ENCODE measurements around the gene PTPRT.

PTPRT gene

DNA sequence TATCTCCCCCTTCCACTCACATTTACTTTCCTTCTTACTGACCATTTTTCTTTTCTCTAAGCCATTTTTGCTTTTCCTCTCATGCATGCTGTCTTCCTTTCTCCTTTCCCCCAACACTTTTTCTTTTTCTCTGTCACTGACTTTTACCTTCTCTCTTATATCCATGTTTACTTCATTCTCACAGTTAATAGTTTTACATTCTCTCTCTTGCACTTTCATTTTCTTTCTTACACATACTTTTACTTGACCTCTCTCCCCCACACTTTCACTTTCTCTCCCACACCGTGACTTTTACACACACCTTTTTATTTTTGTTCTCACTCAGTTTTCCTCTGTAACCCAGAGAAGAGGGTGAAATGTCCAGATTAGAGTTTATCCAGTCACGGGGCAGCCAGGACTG, 636.3 kb downstream of the PTPRT start:
- no peak for DNase-seq (ENCODE audit: low read depth in 2 of 2)

DNA sequence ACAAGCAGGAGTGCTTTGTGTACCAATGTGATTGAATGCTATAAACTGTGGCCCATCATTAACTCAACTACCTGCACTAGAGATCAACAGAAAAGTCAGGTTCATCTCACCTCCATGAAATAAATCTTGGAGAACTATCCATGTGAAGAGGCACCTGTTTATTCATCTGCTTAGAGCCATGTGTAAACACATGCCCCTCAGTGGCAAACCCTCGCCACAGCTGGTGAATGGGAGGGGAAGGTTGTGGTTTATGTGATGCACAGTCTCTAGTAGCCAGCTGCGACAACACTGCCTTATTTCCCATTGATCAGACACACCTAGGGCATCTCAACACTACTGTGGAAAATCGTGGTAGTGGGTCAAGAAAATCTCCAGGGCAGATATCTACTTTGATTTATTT, 640.2 kb downstream of the PTPRT start:
- DNase-seq (ENCODE audit: low read depth in 2 of 2): no peak

DNA sequence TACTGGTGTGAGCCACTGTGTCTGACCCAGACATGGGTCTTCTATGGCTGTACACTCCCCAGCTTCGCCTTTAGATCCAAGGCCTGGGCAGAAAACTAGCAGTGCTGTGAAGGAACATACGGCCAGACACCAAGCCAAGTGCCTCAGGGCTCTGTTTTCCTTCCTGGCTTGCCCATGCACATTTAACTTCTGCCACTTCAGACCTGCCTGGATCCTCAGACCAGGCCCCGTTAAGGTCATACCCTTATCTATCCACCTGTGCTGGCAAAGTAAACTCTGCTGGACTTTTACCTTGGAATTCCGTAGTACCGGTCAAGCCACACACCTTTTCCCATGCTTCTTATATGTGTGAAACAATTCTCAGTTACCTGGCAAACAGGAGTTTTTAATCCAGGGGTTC, 644.8 kb downstream of the PTPRT start:
- no peak for DNase-seq (ENCODE audit: low read depth in 2 of 2)

DNA sequence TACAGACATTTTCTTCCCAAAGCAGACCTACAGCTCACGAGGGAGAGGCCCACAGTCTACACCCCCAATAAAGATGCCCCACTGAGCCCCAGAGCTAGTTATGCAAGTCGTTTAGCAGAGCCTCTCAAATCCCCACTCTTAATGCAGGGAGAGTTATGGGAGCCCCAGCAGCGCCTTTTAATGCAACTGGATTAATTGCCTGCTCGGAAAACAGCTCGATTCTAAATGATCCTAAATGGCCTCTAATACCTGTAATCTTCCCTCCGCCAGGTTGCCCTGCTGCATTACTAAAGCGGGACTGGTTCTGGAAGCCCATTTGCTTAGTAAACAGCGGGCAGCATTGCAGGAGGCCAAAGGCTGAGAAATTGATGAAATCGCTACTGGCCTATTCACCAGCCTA, 656.9 kb downstream of the PTPRT start:
- no peak for DNase-seq (ENCODE audit: low read depth in 2 of 2)

DNA sequence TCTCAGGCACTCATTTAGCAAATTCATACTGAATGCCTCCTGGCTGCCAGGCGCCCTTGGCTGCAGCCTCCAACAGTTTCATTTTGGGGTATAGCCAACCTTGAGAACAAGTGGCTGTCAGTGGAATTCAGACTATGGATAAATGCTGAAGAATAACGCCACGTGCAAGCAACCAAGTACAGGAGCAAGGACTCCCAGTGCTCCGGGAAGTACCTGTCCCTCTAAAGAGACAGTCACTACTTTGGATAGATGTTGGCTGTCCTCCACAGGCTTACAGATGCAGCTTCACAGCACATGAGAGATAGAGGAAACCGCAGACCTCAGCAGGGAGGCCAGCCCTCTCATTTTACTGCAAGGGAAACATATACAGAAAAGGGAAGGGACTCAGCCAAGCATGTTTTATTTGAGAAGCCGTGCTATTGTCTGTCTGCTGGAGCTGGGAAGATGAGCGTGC, 658.2 kb downstream of the PTPRT start:
- DNase-seq (ENCODE audit: low read depth in 2 of 2): no peak

DNA sequence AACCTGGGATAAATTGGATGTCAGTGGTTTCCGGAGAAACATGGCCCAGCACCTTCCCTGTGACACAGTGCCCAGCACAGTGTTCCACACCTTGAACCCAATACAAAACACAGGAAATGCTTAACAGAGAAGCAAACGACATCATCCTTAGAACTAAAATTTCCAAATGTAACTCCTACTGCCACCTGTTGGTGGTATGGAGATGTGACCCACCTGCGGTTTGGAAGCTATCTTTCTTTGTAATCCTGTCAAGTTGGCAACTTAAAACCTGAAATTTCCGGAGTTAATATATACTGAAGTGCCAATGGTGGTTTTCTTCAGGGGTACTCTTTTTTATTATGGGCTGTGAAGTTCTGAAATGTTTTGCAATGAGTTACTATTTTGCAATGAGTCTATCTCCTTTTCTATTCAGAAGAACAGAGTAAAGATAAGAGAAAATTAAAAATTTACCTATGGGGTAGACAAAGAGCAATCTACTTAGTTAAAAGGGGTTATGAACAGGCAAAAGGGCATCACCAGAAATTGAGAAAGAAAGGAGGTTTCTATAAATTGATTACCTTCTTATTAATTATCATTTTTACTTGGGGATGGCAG, 658.8 kb downstream of the PTPRT start:
- DNase-seq (ENCODE audit: low read depth in 2 of 2): no peak

DNA sequence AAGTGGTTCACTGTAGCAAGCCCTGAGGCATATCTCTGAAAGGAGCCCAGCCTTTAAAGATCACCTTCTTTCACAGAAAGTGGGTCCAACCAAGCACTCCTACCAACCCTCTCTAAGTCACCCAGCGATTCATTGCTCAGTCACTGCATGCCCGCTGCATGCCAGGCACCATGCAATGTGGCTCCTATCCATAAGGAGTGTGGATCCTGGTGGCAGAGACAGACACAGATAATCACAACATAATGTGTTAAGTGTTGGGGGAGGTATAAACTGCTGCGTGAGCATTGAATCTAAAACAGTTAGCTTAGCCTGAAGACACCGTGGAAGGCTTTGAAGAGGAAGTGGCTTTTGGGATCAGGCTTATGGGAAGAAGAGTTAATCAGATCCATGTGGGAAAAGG, 659.5 kb downstream of the PTPRT start:
- no peak for DNase-seq (ENCODE audit: low read depth in 2 of 2)

DNA sequence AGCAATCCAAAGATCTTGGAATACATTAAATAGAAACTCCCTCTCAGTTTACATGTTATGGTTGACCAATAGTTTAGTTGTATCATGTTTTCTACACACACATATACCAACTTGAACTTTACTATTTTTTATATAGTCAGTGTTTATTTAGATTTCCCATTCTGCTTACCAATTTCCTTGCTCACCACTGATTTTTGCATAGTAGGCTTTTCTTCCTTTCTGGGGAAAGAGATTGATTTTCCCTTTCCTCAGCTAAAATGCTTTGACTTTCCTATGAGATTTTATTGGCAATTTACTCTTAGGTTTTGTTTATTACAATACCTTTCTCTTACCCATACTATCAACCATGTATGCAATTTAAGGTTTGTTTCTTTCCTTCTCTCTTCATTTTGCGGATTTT, 665.6 kb downstream of the PTPRT start:
- no peak for DNase-seq (ENCODE audit: low read depth in 2 of 2)

DNA sequence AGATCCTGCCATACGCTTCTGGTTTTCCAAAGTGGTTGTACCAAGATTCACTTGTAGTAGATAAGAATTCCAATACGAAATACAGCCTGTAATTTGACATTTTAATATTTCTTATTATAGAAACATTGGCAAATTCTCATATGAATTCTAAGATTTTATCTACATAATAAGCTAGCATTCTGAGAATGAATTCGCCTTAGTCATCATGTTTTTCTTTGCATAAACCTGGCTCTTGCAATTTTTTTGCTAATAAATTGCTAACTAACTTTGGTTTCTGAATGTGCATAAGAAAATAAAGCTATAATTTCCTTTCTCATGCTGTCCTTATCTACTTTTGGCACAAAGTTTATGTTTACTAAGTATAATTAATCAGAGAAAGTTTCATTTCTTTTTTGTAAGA, 673.0 kb downstream of the PTPRT start:
- DNase-seq (ENCODE audit: low read depth in 2 of 2): no peak

DNA sequence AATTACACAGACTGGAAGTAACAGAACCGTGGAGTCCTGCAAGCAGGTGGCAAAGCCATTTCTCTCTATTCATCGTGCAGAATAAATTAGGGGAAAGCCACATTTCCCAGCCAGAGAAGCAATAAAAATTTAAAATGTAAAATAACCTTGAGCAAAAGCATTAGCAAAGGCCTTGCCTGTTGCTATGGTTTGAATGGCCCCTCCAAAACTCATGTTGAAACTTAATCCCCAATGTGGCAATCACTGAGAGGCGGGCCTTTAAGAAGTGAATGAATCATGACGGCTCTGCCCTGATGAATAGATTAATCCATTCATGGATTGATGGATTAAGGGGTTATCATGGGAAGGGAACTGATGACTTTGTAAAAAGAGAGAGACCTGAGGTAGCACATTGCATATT, 679.0 kb downstream of the PTPRT start:
- no peak for DNase-seq (ENCODE audit: low read depth in 2 of 2)

DNA sequence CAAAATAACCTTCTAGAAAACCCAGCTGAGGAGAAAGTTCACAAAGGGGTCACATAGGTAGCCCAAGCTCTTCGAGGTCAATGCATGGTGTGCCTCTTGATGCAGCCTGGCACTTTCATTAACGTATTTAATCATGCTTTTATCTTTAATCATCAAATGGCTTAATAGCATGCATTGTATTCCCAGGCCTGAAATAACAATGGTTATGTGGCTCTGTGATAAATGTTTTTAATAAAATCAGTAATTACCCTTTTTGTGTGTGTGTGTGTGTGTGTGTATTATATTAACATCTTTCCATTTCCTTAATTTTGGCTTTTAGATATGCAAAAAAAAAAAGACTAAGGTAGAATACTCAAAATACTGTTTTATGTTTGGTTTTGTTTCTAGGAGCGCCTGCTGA, 681.8 kb downstream of the PTPRT start:
- no peak for DNase-seq (ENCODE audit: low read depth in 2 of 2)

DNA sequence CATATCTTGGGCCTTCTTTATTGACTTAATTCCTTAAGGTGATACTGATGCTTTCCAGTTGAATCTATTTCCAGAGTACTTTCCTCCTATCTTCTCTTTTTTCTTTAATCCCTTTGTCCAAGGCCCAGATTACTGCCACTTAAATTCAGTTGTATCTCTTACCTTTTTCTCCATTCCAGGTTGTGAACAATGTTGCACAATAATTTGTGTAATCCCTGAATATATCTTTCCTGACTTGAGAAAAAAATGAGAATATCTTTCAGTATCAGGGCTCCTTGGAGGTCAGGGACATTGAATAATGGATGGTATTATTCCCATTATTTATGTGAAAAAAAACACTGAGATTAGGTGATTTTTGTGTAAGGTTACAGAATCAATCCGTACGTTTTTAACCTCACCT, 683.3 kb downstream of the PTPRT start:
- DNase-seq (ENCODE audit: low read depth in 2 of 2): no peak

DNA sequence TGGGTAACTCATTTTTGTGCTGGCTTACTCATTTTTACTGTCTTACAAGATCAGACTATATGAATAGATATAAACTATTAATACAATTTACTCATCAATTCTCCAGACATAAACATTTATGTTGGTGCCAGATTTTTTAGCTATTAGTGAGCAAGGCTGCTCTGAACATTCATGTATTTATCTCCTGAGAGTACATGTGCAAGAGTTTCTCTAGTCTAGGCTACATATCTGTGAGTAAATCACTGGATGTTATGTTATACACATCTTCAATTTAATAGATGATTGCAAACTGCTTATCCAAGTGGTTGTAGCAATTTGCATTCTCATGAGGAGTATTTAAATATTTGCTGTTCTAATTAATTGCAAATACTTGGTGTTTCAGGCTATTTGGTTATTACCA, 687.1 kb downstream of the PTPRT start:
- DNase-seq (ENCODE audit: low read depth in 2 of 2): no peak

DNA sequence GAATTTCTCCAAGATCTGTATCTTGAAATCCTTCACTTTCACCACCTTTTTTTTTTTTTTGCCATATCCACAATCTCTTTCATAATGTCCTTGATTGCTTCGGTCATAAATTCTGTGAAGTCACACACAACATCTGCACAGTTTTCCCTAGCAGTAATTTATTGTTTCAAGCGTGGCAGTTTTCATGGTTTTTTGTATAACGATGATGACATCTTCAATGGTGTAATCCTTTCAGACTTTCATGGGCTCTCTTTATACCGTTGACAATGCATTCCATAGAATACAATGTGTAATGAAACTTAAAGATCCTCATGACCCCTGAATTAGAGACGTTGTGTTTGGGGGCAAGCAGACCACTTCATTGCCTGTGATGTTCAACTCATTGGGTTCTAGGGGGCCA, 693.1 kb downstream of the PTPRT start:
- DNase-seq (ENCODE audit: low read depth in 2 of 2): no peak

DNA sequence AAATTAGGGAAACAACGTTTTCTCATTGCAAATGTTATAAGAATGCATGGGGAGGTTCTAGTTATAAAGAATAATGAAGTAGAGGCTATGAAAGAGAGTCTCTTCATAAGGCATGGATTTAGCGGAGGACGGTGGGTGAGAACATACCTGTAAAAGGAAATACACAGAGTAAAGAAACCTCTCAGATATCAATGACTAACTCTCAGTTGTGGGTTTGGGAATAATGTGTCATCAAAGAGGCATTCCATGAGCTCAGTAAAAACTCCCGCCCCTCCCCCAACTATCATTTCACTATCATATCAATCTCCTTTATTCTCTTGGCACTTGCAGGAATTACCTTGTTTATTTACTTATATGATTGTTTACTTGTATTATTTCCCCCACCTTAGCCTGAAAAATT, 695.4 kb downstream of the PTPRT start:
- DNase-seq (ENCODE audit: low read depth in 2 of 2): no peak

DNA sequence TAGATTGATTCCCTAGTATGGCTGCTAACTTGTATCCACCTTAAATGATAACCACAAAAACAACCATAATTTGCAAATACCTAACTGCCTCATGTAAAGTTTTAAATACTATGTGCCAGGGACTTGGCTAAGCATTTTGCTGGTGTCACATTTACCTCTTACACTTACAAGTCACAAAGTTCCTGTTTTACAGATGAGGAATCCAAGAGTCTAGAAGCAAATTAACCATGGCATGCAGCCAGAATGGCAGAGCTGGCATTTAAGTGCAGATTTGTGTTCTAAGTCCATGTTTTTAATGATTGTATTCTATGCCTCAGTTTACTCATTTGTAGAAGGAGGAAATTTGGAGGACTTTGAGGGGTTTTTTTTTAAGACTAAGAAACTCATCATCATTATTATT, 696.7 kb downstream of the PTPRT start:
- no peak for DNase-seq (ENCODE audit: low read depth in 2 of 2)

DNA sequence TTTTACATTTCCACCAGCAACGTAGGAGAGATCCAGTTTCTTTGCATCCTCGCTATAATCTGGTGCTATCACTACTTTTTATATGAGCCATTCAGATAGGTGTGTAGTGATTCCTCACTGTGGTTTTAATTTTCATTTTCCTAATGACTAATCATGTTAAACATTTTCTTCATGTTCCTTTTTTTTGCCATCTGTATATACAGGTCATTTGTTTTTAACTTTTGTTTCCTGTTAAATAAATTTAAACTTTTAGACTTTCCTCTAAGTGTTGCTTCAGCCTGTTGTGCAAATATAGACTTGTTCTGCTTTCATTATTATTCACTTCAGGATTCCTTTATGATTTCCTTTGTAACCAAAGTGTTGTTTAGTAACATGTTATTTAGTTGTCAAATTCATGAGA, 697.4 kb downstream of the PTPRT start:
- DNase-seq (ENCODE audit: low read depth in 2 of 2): no peak

DNA sequence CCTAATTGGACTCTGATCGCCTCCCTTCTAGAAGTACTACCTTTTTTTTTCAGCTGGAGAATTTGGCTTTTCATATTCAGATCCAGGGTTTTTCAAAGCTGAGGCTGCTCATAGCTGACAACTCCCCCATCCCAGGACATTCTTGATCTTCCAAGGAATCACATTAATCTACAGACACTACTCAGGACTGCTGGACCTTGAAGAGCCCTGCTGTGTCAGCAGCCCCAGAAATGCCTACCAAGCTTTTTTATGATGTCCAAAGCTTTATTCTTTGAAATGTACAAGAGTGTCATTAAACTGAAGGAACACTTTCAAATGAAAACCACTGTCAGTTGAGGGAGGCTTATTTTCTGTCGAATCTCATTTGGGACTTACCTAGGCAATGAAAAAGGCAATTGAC, 704.1 kb downstream of the PTPRT start:
- no peak for DNase-seq (ENCODE audit: low read depth in 2 of 2)

DNA sequence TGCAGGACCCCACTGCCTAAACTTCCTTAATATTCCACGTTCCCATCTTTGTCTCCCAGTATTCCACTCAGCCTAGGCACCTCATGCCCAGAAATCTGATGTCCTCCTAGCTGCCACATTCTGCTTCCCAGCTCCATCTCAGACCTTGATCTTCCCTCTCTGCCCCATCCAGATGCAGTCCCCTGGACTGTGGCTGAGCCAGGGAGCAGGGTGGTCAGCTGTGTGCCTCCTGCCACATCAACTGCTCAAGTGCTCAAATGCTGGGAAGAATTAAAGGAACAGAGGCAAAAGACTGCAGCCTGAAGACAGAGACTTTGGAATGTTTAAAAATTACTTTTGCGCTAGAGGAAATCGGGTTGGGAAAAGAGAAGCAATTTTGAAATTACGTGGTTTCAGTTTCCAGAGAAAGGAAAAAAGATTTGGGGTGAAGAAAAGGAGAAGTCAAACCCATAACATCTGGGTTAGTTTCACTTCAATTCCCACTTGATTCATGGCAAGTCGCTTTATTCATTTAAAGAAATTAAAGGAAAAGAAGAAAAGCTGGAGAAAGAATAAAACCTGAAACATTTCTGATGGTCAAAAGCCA, 704.8 kb downstream of the PTPRT start:
- DNase-seq (ENCODE audit: low read depth in 2 of 2): no peak

DNA sequence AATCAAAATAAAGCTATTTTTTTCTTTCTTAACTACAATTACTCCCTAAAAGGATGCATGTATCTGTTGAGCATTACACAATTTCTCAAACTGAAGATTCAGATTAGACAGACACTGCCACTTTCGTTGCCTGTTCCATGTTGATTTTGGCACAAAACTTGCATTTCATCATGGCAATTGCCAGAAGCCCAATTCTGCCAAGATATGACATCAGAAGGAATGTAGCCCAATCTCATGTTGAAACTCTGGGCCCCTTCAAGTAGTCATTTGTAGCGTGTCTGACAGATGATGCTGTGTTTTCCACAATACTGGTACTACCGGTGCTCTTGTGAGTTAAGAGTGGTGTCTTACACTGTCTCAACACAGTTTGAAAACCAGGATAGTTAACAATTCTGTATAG, 705.4 kb downstream of the PTPRT start:
- DNase-seq (ENCODE audit: low read depth in 2 of 2): no peak

DNA sequence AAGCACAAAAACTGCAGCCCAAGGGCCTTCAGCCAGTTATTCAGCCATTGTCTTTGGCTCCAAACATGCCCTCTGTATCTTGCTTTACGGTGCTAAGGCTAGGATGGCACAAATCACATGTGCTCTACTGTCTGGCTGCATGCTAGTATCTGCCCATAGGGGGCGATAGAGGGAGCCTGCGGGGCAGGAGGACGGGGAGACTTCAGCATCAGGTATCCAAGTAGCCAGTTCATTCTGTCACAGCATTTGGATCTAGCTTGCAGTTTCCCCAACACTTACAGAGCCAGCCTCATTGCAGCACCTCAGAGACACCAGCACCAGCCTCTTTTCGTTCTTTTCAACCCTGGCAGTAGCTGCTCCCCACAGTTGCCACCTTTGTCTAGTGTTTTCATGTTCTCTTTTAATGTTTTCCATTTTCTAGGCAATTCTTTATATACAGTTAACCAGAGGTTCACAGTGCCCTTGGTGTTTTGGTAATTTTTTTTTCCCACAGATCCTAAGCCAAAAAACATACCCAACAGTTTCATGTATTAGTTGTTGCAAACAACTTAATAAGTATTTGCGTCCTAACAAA, 705.9 kb downstream of the PTPRT start:
- DNase-seq (ENCODE audit: low read depth in 2 of 2): no peak

DNA sequence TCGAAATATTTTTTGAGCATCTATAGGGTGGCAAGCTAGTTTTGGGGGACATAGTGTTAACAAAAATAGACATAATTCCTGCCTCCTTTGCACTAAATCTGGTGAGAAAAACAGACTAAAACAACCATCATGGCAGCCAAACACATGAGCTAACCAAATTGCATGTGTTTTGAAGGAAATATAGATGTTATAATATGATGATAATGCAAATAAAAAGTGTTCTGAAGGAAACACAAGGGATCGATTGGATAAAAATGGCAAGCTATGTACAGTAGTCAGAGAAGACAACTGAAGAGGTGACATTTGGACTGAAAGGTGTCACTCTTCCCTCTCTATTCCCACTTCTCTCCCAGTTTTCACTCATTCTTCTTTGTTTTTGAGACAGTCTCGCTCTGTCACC, 706.9 kb downstream of the PTPRT start:
- no peak for DNase-seq (ENCODE audit: low read depth in 2 of 2)

DNA sequence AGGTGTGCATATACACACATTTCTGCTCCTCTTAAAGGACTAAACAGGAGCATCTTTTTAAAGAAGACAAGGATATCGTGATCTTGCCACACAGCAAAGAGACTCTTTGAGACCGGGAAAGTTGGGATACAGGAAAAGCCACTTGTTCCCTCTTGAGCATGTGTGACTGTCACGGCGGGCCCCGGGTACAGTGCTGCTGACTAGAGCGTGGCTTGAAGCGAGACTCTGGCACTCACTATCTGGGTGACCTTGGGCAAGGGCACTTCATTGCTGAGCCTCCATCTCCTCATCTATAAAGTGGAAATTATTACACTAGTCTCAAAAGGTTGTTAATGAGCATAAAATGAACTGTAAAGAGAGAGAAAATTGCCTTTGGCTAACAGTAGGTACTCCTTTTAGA, 713.9 kb downstream of the PTPRT start:
- no peak for DNase-seq (ENCODE audit: low read depth in 2 of 2)

DNA sequence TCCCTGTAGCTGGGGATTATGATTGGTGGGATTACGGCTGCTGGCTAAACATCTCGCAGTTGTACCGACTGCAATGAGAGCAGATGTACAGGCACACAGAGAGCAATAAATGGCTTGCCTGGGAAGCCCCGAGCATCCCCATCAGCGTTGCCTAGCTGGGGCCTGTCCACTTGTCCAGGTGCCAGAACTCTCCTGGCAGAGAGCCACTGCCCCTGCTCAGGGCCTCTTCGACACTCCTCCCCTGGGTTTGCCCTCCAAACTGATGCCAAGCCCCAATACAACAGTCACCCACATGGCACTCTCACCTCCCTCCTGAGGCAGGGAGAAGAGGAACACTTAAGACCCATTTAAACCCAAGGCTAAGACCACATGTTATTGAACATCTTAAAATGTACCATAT, 715.1 kb downstream of the PTPRT start:
- DNase-seq (ENCODE audit: low read depth in 2 of 2): no peak
